GM12891 (cell line): ENCODE data around the gene ARHGAP15.

ENCODE experiments used
- POLR2A ChIP-seq: IDR thresholded peaks from 2 replicates; pipeline ENCODE4 v1.6.1; 2011; ENCODE audit warnings: low read depth, low read length, control low read depth
- TAF1 ChIP-seq: IDR thresholded peaks from 2 replicates; pipeline ENCODE4 v1.6.1; 2011; ENCODE audit warnings: low read depth, low read length, control low read depth

- TF ChIP-seq TAF1 (no peak), POLR2A (no peak)
These were observed 339.2 kb downstream of the ARHGAP15 start for GRCh38 chr2:143468341-143468888.
